ENCODE data around the gene DENND1A. TPM values are rescaled to one million over a fixed set of nuclear protein-coding genes. Genes with fewer than 3 reads are reported as not detected.

DENND1A gene
- total RNA-seq, 2 donors from 2014 or later = 17.8 to 36.6 TPM

DNA sequence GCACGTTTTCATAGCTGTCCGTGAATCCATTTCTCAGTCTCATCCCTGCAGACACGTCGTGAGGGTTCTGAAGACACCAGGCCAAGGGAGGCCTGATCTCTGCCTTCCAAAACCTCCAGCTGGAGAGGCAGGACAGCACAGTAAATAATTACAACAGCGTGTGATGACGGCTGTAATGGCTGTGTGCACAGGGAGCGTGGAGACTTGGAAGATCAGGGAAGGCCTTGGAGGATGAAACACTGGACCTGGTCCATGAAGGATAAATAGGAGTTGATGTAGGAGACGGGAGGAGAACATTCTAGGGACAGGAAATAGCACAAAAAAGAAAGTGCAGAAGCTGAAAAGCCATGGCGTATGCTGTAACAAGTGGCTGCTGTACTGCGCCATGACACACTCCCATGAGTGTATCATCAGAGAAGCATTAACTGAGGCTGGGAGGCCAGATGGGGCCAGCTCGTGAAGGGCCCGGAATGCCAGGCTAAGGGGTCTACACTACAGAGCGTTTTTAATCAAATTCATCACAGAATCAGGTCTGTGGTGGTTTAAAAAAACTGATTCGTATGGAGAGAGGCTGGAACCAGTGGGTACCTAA, 476.8 kb downstream of the DENND1A start:
- ATAC-seq (ENCODE audit: insufficient number of reproducible peaks, low FRiP score, low read depth) (no peak), DNase-seq (ENCODE audit: low spot score) (no peak)
- Histone ChIP-seq H3K9me3 (no peaks in the 10 kb centered on the region), H3K27me3 (replicated peaks; ENCODE audit: insufficient read depth) (no peaks in the 10 kb centered on the region), H3K4me1 (ENCODE audit: control insufficient read depth in 1 of 2, low read depth in 2 of 2) (peaks cover 0 to 13% of the 10 kb centered on the region in 2 donors), H3K27ac (no peak overlapping the region), H3K4me3 (no peak overlapping the region), H3K36me3 (peaks cover 9% of the 10 kb centered on the region)
- TF ChIP-seq, protein P1, sequence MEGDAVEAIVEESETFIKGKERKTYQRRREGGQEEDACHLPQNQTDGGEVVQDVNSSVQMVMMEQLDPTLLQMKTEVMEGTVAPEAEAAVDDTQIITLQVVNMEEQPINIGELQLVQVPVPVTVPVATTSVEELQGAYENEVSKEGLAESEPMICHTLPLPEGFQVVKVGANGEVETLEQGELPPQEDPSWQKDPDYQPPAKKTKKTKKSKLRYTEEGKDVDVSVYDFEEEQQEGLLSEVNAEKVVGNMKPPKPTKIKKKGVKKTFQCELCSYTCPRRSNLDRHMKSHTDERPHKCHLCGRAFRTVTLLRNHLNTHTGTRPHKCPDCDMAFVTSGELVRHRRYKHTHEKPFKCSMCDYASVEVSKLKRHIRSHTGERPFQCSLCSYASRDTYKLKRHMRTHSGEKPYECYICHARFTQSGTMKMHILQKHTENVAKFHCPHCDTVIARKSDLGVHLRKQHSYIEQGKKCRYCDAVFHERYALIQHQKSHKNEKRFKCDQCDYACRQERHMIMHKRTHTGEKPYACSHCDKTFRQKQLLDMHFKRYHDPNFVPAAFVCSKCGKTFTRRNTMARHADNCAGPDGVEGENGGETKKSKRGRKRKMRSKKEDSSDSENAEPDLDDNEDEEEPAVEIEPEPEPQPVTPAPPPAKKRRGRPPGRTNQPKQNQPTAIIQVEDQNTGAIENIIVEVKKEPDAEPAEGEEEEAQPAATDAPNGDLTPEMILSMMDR (IDR thresholded peaks at IDR 0.05) = no peak

DNA sequence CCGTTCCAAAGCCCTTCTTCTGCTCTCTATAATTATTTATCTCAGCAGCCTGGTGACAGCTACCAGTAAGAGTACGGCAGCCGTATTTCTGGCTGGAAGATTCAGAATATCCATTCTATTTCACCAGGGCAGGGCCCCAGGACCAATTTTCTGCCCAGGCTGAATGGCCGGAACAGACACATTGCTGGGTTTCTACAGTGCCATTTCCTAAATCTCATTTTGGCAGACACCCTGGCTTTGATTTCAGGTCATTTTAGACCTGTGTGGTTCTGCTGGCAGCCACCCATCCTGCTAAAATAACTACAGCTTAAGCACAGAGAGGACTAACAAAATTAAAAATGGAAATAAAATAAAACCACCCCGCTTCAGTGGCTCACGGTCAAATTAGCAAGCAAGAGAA, 478.9 kb downstream of the DENND1A start:
- Histone ChIP-seq H3K4me1 (ENCODE audit: control insufficient read depth in 1 of 2, low read depth in 2 of 2) (peaks cover 0 to 13% of the 10 kb centered on the region in 2 donors), H3K27ac (no peak overlapping the region), H3K27me3 (replicated peaks; ENCODE audit: insufficient read depth) (no peaks in the 10 kb centered on the region), H3K4me3 (no peak overlapping the region), H3K9me3 (no peaks in the 10 kb centered on the region), H3K36me3 (peaks cover 4% of the 10 kb centered on the region)
- no peak for ATAC-seq (ENCODE audit: insufficient number of reproducible peaks, low FRiP score, low read depth)
- TF ChIP-seq, protein P1 (IDR thresholded peaks at IDR 0.05) = no peak
- no peak for DNase-seq (ENCODE audit: low spot score)

DNA sequence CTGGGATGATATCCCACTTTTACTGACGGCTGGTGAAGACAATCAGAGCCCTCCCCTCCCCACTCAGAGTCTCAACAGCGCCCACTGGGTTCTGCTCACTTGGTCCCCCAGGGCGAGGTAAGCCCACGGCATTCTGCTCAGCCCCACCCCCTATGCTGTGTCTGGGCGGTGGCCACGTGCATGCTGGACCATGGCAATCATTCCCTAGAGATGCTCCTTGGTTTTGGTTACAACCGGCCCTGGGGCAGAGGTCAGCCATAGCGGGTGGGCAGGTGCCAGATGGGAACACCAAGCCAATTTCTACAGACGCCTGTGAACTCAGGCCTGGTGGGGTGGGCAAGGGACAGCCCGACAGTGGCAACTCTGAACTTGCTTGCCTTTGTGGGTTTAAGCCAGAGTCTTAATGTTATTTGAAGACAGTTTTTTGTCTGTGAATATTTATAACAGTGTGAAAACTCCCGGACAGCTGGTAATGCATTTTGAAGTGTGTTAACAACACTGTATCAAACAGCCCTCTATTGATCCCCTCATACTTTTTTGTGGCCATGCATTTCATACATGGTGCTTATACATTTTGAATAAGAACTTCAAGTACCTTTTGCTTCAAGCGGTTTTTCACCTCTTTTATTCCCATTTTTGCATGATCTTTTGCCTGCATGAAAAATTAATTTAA, 479.7 kb downstream of the DENND1A start:
- peaks cover 4% of the 10 kb centered on the region for H3K36me3 ChIP-seq
- H3K27ac ChIP-seq = no peak overlapping the region
- no peaks in the 10 kb centered on the region for H3K27me3 ChIP-seq (replicated peaks; ENCODE audit: insufficient read depth)
- ATAC-seq (ENCODE audit: insufficient number of reproducible peaks, low FRiP score, low read depth) = no peak
- no peak for DNase-seq (ENCODE audit: low spot score)
- no peak overlapping the region for H3K4me3 ChIP-seq
- no peaks in the 10 kb centered on the region for H3K9me3 ChIP-seq
- TF ChIP-seq, protein P1 (IDR thresholded peaks at IDR 0.05) = no peak
- peaks cover 0 to 13% of the 10 kb centered on the region in 2 donors for H3K4me1 ChIP-seq (ENCODE audit: control insufficient read depth in 1 of 2, low read depth in 2 of 2)

DNA sequence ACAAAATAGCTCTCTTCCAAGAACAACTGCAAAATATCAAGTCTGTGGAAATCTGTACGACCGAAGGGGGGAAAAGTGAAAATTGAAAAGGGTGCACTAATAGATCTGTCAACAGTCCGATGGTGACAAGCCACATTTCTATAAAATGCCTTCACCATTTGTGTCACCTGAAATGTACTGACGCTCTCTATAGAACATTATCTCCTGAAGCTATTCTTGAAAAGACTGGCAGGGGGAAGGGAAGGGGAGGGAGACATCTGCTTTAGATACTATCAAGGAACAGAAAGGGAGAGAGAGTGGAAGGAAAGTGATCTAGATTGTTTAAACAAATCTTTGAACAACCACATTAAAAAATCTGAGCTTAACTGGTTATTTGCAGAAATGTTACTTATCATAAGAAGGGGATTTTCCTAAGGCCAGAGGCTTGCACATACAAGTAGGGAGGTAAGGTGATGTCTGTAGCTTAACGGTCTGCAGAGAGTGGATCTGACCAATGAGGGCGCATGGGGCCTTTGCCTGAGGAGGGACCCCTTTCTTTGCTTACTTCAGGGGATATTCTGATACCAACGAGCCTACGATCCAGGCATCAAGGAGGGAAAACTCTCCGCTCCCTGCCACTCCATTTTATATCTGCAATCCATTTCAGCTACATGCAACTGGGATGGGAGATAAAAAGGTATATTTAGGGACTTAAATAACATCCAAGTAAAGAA, 481.8 kb downstream of the DENND1A start:
- H3K4me1 ChIP-seq (ENCODE audit: control insufficient read depth in 1 of 2, low read depth in 2 of 2) = peaks cover 0 to 13% of the 10 kb centered on the region in 2 donors
- no peaks in the 10 kb centered on the region for H3K27me3 ChIP-seq (replicated peaks; ENCODE audit: insufficient read depth)
- H3K9me3 ChIP-seq = no peaks in the 10 kb centered on the region
- no peak overlapping the region for H3K27ac ChIP-seq
- no peak overlapping the region for H3K4me3 ChIP-seq
- peaks cover 4% of the 10 kb centered on the region for H3K36me3 ChIP-seq
- DNase-seq (ENCODE audit: low spot score) = no peak
- no peak for ATAC-seq (ENCODE audit: insufficient number of reproducible peaks, low FRiP score, low read depth)
- TF ChIP-seq, protein P1 (IDR thresholded peaks at IDR 0.05) = no peak

DNA sequence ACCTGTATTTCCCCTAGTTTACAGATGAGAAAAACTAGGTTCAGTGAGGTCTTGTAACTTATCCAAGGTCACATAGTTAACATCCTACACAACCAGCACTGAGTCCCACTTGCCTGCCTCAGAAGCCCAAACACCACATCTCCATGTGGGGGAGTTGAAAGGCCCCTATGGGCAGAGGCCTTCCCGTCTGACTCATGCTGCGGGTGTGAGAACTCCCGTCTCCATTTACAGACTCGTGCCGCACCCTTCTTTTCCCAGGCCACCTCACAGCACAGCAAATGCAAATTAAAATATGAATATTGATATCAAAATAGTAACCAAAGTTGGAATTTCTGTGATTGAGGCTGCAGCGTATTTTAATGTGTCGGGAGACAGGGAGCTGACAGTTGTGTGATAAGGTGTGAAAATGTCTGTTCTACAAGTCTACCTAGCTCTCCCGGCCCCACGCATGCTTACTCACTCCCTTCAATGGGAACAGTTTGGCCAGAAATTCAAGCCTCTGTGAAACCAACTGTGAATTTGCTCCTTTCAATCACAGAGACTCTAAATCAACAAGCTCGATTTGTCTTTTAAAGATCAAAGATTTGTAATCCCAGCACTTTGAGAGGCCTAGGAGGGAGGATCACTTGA, 483.8 kb downstream of the DENND1A start:
- ATAC-seq (ENCODE audit: insufficient number of reproducible peaks, low FRiP score, low read depth) (no peak), DNase-seq (ENCODE audit: low spot score) (no peak)
- no peak overlapping the region for H3K27ac ChIP-seq
- H3K36me3 ChIP-seq = peaks cover 3% of the 10 kb centered on the region
- peaks cover 0 to 8% of the 10 kb centered on the region in 2 donors for H3K4me1 ChIP-seq (ENCODE audit: control insufficient read depth in 1 of 2, low read depth in 2 of 2)
- H3K9me3 ChIP-seq = no peaks in the 10 kb centered on the region
- TF ChIP-seq, protein P1 (IDR thresholded peaks at IDR 0.05) = no peak
- H3K4me3 ChIP-seq = no peak overlapping the region
- H3K27me3 ChIP-seq (replicated peaks; ENCODE audit: insufficient read depth) = no peaks in the 10 kb centered on the region

Measured in thoracic aorta (tissue), 2 donors.